Karpas-422 (cell line): ENCODE data around the gene ATP2A1. TPM values are rescaled to one million over a fixed set of nuclear protein-coding genes. Genes with fewer than 3 reads are reported as not detected.
"Not testable (repeated sequence)": the region's sequence is repeated elsewhere in the genome, so short reads cannot be mapped to it uniquely, and the experiment has no call there.

Source experiments
- DNase-seq: peaks from one replicate; pipeline ENCODE4 v3.0.0-alpha.2; 2015
- H2AFZ ChIP-seq: fragments of 200-600 bp; sonication (generic); 2 replicates; pipeline ENCODE4 v1.6.1; 2014; ENCODE audit warnings: antibody characterized with exemption, low read length, mixed read lengths
- H3K27ac ChIP-seq: fragments of 200-600 bp; sonication (generic); 2 replicates; pipeline ENCODE4 v1.5.1; 2014; ENCODE audit warnings: mild to moderate bottlenecking, low read length, moderate library complexity
- H3K27me3 ChIP-seq: fragments of 200-600 bp; sonication (generic); 2 replicates; pipeline ENCODE4 v1.6.1; 2014; ENCODE audit warnings: low read length, mixed read lengths
- H3K36me3 ChIP-seq: fragments of 200-600 bp; sonication (generic); 2 replicates; pipeline ENCODE4 v1.6.1; 2014; ENCODE audit warnings: low read length, mixed read lengths; ENCODE audit not compliant: insufficient read depth
- H3K4me1 ChIP-seq: fragments of 200-600 bp; sonication (generic); 2 replicates; pipeline ENCODE4 v1.6.1; 2014; ENCODE audit warnings: mild to moderate bottlenecking, low read length, mixed read lengths
- H3K4me2 ChIP-seq: fragments of 200-600 bp; sonication (generic); 2 replicates; pipeline ENCODE4 v1.6.1; 2014; ENCODE audit warnings: low read length, low read depth, mild to moderate bottlenecking; ENCODE audit not compliant: poor library complexity, severe bottlenecking
- H3K4me3 ChIP-seq: fragments of 200-600 bp; sonication (generic); 2 replicates; pipeline ENCODE4 v1.5.1; 2014; ENCODE audit warnings: mild to moderate bottlenecking, antibody characterized with exemption, low read length, mixed read lengths
- H3K79me2 ChIP-seq: fragments of 200-600 bp; sonication (generic); 2 replicates; pipeline ENCODE4 v1.6.1; 2014; ENCODE audit warnings: mild to moderate bottlenecking, low read length, mixed read lengths
- H3K9ac ChIP-seq: fragments of 200-600 bp; sonication (generic); 2 replicates; pipeline ENCODE4 v1.6.0; 2014; ENCODE audit warnings: low read length
- H3K9me2 ChIP-seq: fragments of 200-600 bp; sonication (generic), shearing (Covaris generic); replicated peaks from 2 replicates; pipeline ENCODE4 v1.6.0; 2014; ENCODE audit warnings: mild to moderate bottlenecking, low read length, moderate library complexity; ENCODE audit not compliant: insufficient read depth
- H3K9me3 ChIP-seq: fragments of 300-700, 200-600 bp; sonication (generic); 2 replicates; pipeline ENCODE4 v1.6.1; 2014; ENCODE audit warnings: low read length, mixed read lengths
- H4K20me1 ChIP-seq: fragments of 200-600 bp; sonication (generic); 2 replicates; pipeline ENCODE4 v1.6.1; 2014; ENCODE audit warnings: mild to moderate bottlenecking, antibody characterized with exemption, low read length, low read depth; ENCODE audit not compliant: insufficient read depth
- total RNA-seq: library from RNA; depleted of rRNA; stranded (reverse); fragments of >200 nt; shearing (Covaris generic); gene quantifications from 2 replicates; pipeline ENCODE4 v1.2.3, GENCODE V29; 2014; ENCODE audit warnings: low replicate concordance

Gene ATP2A1
- total RNA-seq, 1 experiment from 2014 or later, result 0.75 TPM

DNA sequence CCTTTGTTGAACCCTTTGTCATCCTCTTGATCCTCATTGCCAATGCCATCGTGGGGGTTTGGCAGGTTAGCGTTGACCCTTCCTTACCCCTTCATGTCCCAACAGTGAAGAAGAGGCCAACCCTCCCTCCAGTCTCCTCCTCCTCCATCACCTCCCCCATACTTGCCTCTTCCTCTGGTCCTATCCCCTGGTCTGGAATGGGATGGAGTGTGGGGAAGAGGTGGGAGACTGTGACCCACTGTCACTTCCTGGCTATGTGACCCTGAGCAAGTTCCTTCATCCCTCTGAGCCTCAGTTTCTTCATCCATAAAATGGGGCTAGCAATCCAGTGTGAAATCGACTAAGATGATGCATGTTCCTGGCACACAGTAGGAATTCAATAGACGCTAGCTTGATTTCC, 2.7 kb downstream of the ATP2A1 start:
- H3K27me3 ChIP-seq, result no peaks in the 10 kb centered on the region
- H3K27ac ChIP-seq, result no peak overlapping the region
- H4K20me1 ChIP-seq, result no peaks in the 10 kb centered on the region
- H3K9ac ChIP-seq, result no peak overlapping the region
- DNase-seq, result no peak
- H3K4me1 ChIP-seq, result peaks cover 26% of the 10 kb centered on the region
- H3K9me2 ChIP-seq, result no peaks in the 10 kb centered on the region
- H2AFZ ChIP-seq, result no peak overlapping the region
- no peak overlapping the region for H3K4me2 ChIP-seq
- H3K36me3 ChIP-seq, result no peaks in the 10 kb centered on the region
- H3K9me3 ChIP-seq, result no peaks in the 10 kb centered on the region
- no peak overlapping the region for H3K4me3 ChIP-seq
- H3K79me2 ChIP-seq, result peaks cover 15% of the 10 kb centered on the region

DNA sequence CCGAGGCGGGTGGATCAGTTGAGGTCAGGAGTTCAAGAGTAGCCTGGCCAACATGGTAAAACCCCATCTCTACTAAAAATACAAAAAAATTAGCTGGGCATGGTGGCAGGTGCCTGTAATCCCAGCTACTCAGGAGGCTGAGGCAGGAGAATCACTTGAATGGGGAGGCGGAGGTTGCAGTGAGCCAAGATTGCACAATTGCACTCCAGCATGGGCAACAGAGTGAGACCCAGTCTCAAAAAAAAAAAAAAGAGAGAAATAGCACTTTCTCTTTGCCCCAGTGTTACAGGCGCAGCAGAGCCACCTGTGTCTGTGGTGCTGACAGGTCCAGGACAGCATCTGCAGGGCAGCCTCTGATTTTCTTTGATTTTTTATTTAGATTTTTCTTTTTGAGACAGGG, 3.3 kb downstream of the ATP2A1 start:
- H3K36me3 ChIP-seq, DNase-seq, H3K9me2 ChIP-seq, H4K20me1 ChIP-seq, H3K27me3 ChIP-seq, H2AFZ ChIP-seq, H3K4me3 ChIP-seq, H3K27ac ChIP-seq, H3K4me2 ChIP-seq, H3K9ac ChIP-seq, H3K9me3 ChIP-seq: not testable (repeated sequence)
- H3K4me1 ChIP-seq, result peaks cover 26% of the 10 kb centered on the region
- peaks cover 15% of the 10 kb centered on the region for H3K79me2 ChIP-seq

DNA sequence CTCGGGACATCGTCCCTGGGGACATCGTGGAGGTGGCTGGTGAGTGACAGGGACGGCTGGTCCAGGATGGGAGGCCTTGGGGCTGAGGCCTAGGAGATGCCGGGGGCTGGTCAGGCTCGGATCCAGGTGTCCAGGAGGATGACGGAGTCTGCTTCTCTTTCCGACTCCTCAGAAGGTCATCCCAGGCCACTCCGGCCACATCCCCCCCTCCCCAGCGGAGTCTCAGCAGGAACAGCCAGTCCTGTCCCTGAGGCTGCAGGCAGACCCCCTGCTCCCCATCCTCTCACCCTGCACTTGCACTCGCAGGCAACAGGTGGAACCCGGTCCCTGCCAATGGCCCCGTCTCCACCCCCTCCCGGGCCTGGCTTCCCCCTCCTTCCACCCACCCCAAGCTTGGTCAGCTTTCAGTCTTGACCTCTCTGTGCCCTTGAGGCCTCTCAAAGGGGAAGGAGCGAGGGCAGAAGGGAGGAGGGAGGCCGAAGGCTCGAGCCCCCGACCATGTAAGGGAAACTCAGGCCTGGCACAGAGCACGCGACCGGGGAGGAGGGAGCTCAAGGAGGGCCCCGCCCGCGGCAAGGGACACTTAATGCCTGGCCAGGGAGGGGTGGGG, 4.4 kb downstream of the ATP2A1 start:
- Histone ChIP-seq H3K27me3 (no peaks in the 10 kb centered on the region), H3K4me1 (peaks cover 21% of the 10 kb centered on the region), H3K9ac (no peak overlapping the region), H3K9me3 (no peaks in the 10 kb centered on the region), H2AFZ (no peak overlapping the region), H3K4me3 (no peak overlapping the region), H3K27ac (no peak overlapping the region), H3K36me3 (no peaks in the 10 kb centered on the region), H3K79me2 (peaks cover 15% of the 10 kb centered on the region), H3K4me2 (no peak overlapping the region), H3K9me2 (no peaks in the 10 kb centered on the region), H4K20me1 (no peaks in the 10 kb centered on the region)
- no peak for DNase-seq

GRCh38 chr16:28883221-28883996, 5.1 kb downstream of the ATP2A1 start:
- Histone ChIP-seq H3K27me3 (no peaks in the 10 kb centered on the region), H3K4me3 (no peak overlapping the region), H4K20me1 (no peaks in the 10 kb centered on the region), H3K79me2 (peaks cover 10% of the 10 kb centered on the region), H3K9me2 (no peaks in the 10 kb centered on the region), H3K4me2 (no peak overlapping the region), H3K4me1 (peaks cover 14% of the 10 kb centered on the region), H3K9me3 (no peaks in the 10 kb centered on the region), H2AFZ (no peak overlapping the region), H3K27ac (no peak overlapping the region), H3K36me3 (no peaks in the 10 kb centered on the region), H3K9ac (no peak overlapping the region)
- DNase-seq, result no peak

DNA sequence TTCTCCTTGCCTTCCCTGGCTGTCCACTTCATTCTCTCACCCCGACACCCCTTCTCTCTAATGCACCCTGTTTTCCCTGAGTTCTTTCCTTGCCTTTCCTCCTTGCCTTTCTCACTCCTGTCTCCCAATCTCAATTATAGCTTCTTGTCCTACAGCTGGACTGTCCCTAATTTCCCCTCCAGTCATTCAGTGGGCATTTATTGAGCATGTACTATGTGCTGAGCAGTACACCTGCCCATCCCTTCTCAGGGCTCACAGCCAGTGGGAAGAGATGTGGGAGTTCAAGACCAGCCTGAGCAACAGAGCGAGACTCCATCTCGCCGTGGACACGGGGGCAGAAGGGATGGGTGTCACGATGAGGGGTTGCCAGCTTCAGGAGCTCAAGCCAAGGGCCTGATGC, 5.8 kb downstream of the ATP2A1 start:
- no peaks in the 10 kb centered on the region for H3K9me2 ChIP-seq
- H3K27ac ChIP-seq, result no peak overlapping the region
- H3K36me3 ChIP-seq, result no peaks in the 10 kb centered on the region
- no peaks in the 10 kb centered on the region for H3K27me3 ChIP-seq
- H3K4me1 ChIP-seq, result peaks cover 8% of the 10 kb centered on the region
- H3K4me3 ChIP-seq, result no peak overlapping the region
- H4K20me1 ChIP-seq, result no peaks in the 10 kb centered on the region
- no peak overlapping the region for H2AFZ ChIP-seq
- H3K9me3 ChIP-seq, result no peaks in the 10 kb centered on the region
- H3K9ac ChIP-seq, result no peak overlapping the region
- H3K4me2 ChIP-seq, result no peak overlapping the region
- no peak for DNase-seq
- H3K79me2 ChIP-seq, result peaks cover 4% of the 10 kb centered on the region

DNA sequence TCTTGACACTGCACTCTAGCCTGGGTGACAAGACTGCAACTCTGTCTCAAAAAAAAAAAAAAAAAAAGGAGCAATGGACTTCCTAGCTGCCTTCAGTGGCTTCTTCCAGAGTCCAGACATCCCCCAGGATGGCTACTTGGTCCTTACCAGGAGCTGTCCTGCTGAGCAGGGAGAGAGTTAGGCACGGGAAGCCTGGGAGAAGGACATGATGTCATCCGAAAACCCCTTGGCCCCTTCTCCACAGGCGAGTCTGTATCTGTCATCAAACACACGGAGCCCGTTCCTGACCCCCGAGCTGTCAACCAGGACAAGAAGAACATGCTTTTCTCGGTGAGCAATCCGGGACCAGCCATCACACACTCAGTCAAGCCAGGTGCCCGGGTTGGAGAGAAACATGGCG, 8.7 kb downstream of the ATP2A1 start:
- Histone ChIP-seq H3K36me3 (no peaks in the 10 kb centered on the region), H3K27ac (no peak overlapping the region), H3K9ac (no peak overlapping the region), H3K4me1 (no peaks in the 10 kb centered on the region), H3K9me3 (no peaks in the 10 kb centered on the region), H2AFZ (no peak overlapping the region), H3K79me2 (no peaks in the 10 kb centered on the region), H4K20me1 (no peaks in the 10 kb centered on the region), H3K27me3 (no peaks in the 10 kb centered on the region), H3K4me3 (no peak overlapping the region), H3K4me2 (no peak overlapping the region), H3K9me2 (no peaks in the 10 kb centered on the region)
- DNase-seq, result no peak

GRCh38 chr16:28890355-28890754, 12.1 kb downstream of the ATP2A1 start:
- H3K9ac ChIP-seq, H3K4me3 ChIP-seq, H3K27me3 ChIP-seq, H2AFZ ChIP-seq, H3K9me3 ChIP-seq, H3K27ac ChIP-seq, H3K4me2 ChIP-seq, H3K4me1 ChIP-seq, H3K9me2 ChIP-seq, H3K36me3 ChIP-seq, H4K20me1 ChIP-seq, DNase-seq, H3K79me2 ChIP-seq: not testable (repeated sequence)

GRCh38 chr16:28891964-28892890, 13.9 kb downstream of the ATP2A1 start:
- no peaks in the 10 kb centered on the region for H3K27me3 ChIP-seq
- H3K9me2 ChIP-seq, result no peaks in the 10 kb centered on the region
- H3K36me3 ChIP-seq, result no peaks in the 10 kb centered on the region
- no peak overlapping the region for H3K9ac ChIP-seq
- no peak overlapping the region for H3K4me3 ChIP-seq
- H3K27ac ChIP-seq, result no peak overlapping the region
- no peaks in the 10 kb centered on the region for H3K79me2 ChIP-seq
- H2AFZ ChIP-seq, result no peak overlapping the region
- no peaks in the 10 kb centered on the region for H3K9me3 ChIP-seq
- H4K20me1 ChIP-seq, result no peaks in the 10 kb centered on the region
- H3K4me2 ChIP-seq, result no peak overlapping the region
- no peak for DNase-seq
- no peaks in the 10 kb centered on the region for H3K4me1 ChIP-seq
